HG02884 (cell line): ENCODE measurements around the gene LIMS3.
"Not testable (repeated sequence)": the region's sequence is repeated elsewhere in the genome, so short reads cannot be mapped to it uniquely, and the experiment has no call there.

Source experiments
- ATAC-seq: cut with Tn5 transposase; IDR thresholded peaks from one replicate; pipeline ENCODE4 v1.9.1; 2021; ENCODE audit warnings: mild to moderate bottlenecking, moderate library complexity; ENCODE audit not compliant: unreplicated experiment

The LIMS3 gene

GRCh38 chr2:109921543-109922384, 23.3 kb downstream of the LIMS3 start:
- not testable (repeated sequence) for ATAC-seq

GRCh38 chr2:109924481-109924880, 26.0 kb downstream of the LIMS3 start:
- not testable (repeated sequence) for ATAC-seq

GRCh38 chr2:109927803-109928202, 29.3 kb downstream of the LIMS3 start:
- not testable (repeated sequence) for ATAC-seq

- ATAC-seq = not testable (repeated sequence)
Measured at GRCh38 chr2:109929222-109929621, 30.7 kb downstream of the LIMS3 start.

GRCh38 chr2:109936534-109936933, 38.0 kb downstream of the LIMS3 start:
- not testable (repeated sequence) for ATAC-seq

- not testable (repeated sequence) for ATAC-seq
Measured at GRCh38 chr2:109945362-109945761, 46.9 kb downstream of the LIMS3 start.

- not testable (repeated sequence) for ATAC-seq
Measured at GRCh38 chr2:109947262-109947958, 48.9 kb downstream of the LIMS3 start.

- not testable (repeated sequence) for ATAC-seq
Measured at GRCh38 chr2:109947959-109948520, 49.6 kb downstream of the LIMS3 start.

GRCh38 chr2:109950146-109950843, 51.8 kb downstream of the LIMS3 start:
- ATAC-seq = not testable (repeated sequence)

GRCh38 chr2:109963942-109964341, 65.5 kb downstream of the LIMS3 start:
- ATAC-seq = not testable (repeated sequence)

- not testable (repeated sequence) for ATAC-seq
Measured at GRCh38 chr2:109965482-109965881, 67.0 kb downstream of the LIMS3 start.

GRCh38 chr2:109966107-109966736, 67.7 kb downstream of the LIMS3 start:
- not testable (repeated sequence) for ATAC-seq

- ATAC-seq = not testable (repeated sequence)
Measured at GRCh38 chr2:109966858-109967257, 68.4 kb downstream of the LIMS3 start.

- ATAC-seq = not testable (repeated sequence)
Measured at GRCh38 chr2:109969864-109970263, 71.4 kb downstream of the LIMS3 start.

- ATAC-seq = not testable (repeated sequence)
Measured at GRCh38 chr2:109971710-109972109, 73.2 kb downstream of the LIMS3 start.
